IMR-90 (cell line): ENCODE results near the gene SLC16A2. TPM values are rescaled to one million over a fixed set of nuclear protein-coding genes. Genes with fewer than 3 reads are reported as not detected.

Source experiments
- ATAC-seq: fragments of 200-7000 bp; cut with Tn5 transposase; 2 replicates; pipeline ENCODE4 v1.9.1; 2020; ENCODE audit warnings: low read depth, mild to moderate bottlenecking, moderate library complexity
- BruUV-seq: library from RNA; stranded (reverse); fragments of 400-500 nt; replicated peaks from 2 replicates; lab custom pipeline; 2021; lab: Mats Ljungman, UMichigan
- CTCF ChIA-PET: fragments of 300-600 bp; formaldehyde crosslinking; extraction: SDS; loops from one replicate; lab custom pipeline; 2021; ENCODE audit warnings: antibody characterized with exemption; lab: Yijun Ruan, JAX
- POLR2A ChIA-PET: fragments of 300-600 bp; sonication (Branson Sonifier 250); formaldehyde crosslinking; loops from one replicate; lab custom pipeline; 2022; ENCODE audit warnings: antibody characterized with exemption; ENCODE audit not compliant: unreplicated experiment; lab: Charles Lee
- DNase-seq: peaks from one replicate; pipeline ENCODE4 v3.0.0; 2013
- H2AFZ ChIP-seq: replicated peaks from 2 replicates; pipeline ENCODE3; 2013; ENCODE audit warnings: low read length, mild to moderate bottlenecking; ENCODE audit not compliant: poor library complexity
- H2AK5ac ChIP-seq: 2 replicates; pipeline ENCODE4 v1.6.1; 2013; ENCODE audit warnings: low read depth, low read length, inconsistent platforms
- H2AK9ac ChIP-seq: replicated peaks from 2 replicates; pipeline ENCODE3; 2013; ENCODE audit warnings: mild to moderate bottlenecking, low read depth, low read length, moderate library complexity; ENCODE audit not compliant: poor library complexity
- H2BK120ac ChIP-seq: 2 replicates; pipeline ENCODE4 v1.6.1; 2013; ENCODE audit warnings: low read depth, low read length, inconsistent platforms
- H2BK15ac ChIP-seq: 3 replicates; pipeline ENCODE4 v1.6.1; 2013; ENCODE audit warnings: low read depth, low read length, inconsistent platforms
- H2BK20ac ChIP-seq: 2 replicates; pipeline ENCODE4 v1.6.1; 2013; ENCODE audit warnings: low read depth, mild to moderate bottlenecking, inconsistent platforms, low read length, moderate library complexity
- H2BK5ac ChIP-seq: 2 replicates; pipeline ENCODE4 v1.6.1; 2013; ENCODE audit warnings: mild to moderate bottlenecking, low read depth, low read length, inconsistent platforms; ENCODE audit not compliant: poor library complexity, severe bottlenecking
- H3K14ac ChIP-seq: replicated peaks from 2 replicates; pipeline ENCODE4 v1.6.1; 2013; ENCODE audit warnings: low read depth, low read length, inconsistent platforms
- H3K18ac ChIP-seq: 2 replicates; pipeline ENCODE4 v1.6.1; 2013; ENCODE audit warnings: low read depth, low read length, control low read depth
- H3K23ac ChIP-seq: 2 replicates; pipeline ENCODE4 v1.6.1; 2013; ENCODE audit warnings: low read depth, low read length, inconsistent platforms
- H3K27ac ChIP-seq: 2 replicates; pipeline ENCODE4 v1.5.1; 2013; ENCODE audit warnings: mild to moderate bottlenecking, control low read depth, low read length; ENCODE audit not compliant: insufficient read depth
- H3K27me3 ChIP-seq: 2 replicates; pipeline ENCODE4 v1.6.1; 2013; ENCODE audit warnings: low read length; ENCODE audit not compliant: control insufficient read depth, insufficient read depth
- H3K36me3 ChIP-seq: 2 replicates; pipeline ENCODE4 v1.6.1; 2013; ENCODE audit warnings: low read length, mixed read lengths; ENCODE audit not compliant: control insufficient read depth, insufficient read depth
- H3K4ac ChIP-seq: 2 replicates; pipeline ENCODE4 v1.6.1; 2013; ENCODE audit warnings: low read depth, low read length, inconsistent platforms
- H3K4me1 ChIP-seq: 2 replicates; pipeline ENCODE4 v1.6.1; 2013; ENCODE audit warnings: low read length, mixed read lengths; ENCODE audit not compliant: control insufficient read depth, insufficient read depth
- H3K4me2 ChIP-seq: 2 replicates; pipeline ENCODE4 v1.6.1; 2013; ENCODE audit warnings: low read depth, mild to moderate bottlenecking, control low read depth, low read length, moderate library complexity
- H3K4me3 ChIP-seq: 2 replicates; pipeline ENCODE4 v1.5.1; 2013; ENCODE audit warnings: low read depth, mild to moderate bottlenecking, control low read depth, low read length, moderate library complexity; ENCODE audit not compliant: insufficient read depth
- H3K56ac ChIP-seq: 2 replicates; pipeline ENCODE4 v1.6.1; 2013; ENCODE audit warnings: low read length, inconsistent platforms; ENCODE audit not compliant: insufficient read depth; ENCODE audit errors: extremely low read depth
- H3K79me1 ChIP-seq, 2 experiments: 2 replicates each; pipeline ENCODE4 v1.6.1; 2013; ENCODE audit warnings: low read length in 2 of 2, inconsistent platforms in 1 of 2, low read depth in 1 of 2
- H3K9ac ChIP-seq: 2 replicates; pipeline ENCODE4 v1.6.1; 2013; ENCODE audit warnings: low read depth, low read length, control low read depth
- H3K9me1 ChIP-seq: 2 replicates; pipeline ENCODE4 v1.6.1; 2013; ENCODE audit warnings: low read length, inconsistent platforms; ENCODE audit not compliant: insufficient read depth
- H3K9me3 ChIP-seq: 2 replicates; pipeline ENCODE4 v1.6.1; 2013; ENCODE audit warnings: low read length; ENCODE audit not compliant: control insufficient read depth, insufficient read depth
- H4K20me1 ChIP-seq: 2 replicates; pipeline ENCODE4 v1.6.1; 2013; ENCODE audit warnings: low read length, inconsistent platforms; ENCODE audit not compliant: insufficient read depth
- H4K5ac ChIP-seq: 2 replicates; pipeline ENCODE4 v1.6.1; 2013; ENCODE audit warnings: mild to moderate bottlenecking, low read depth, low read length, control low read depth
- H4K8ac ChIP-seq, 2 experiments: 2 replicates each; pipeline ENCODE4 v1.6.1; 2013; ENCODE audit warnings: low read depth in 2 of 2, low read length in 2 of 2, control low read depth in 1 of 2, inconsistent platforms in 1 of 2
- H4K91ac ChIP-seq: 2 replicates; pipeline ENCODE4 v1.6.1; 2013; ENCODE audit warnings: low read depth, low read length, inconsistent platforms; ENCODE audit not compliant: insufficient read depth
- BHLHE40 ChIP-seq: fragments of 150-350 bp; IDR thresholded peaks from 2 replicates; pipeline ENCODE4 v1.6.1; 2016; ENCODE audit warnings: mild to moderate bottlenecking, low read depth, low read length
- MAFK ChIP-seq: IDR thresholded peaks from 2 replicates; pipeline ENCODE4 v1.6.1; 2012; ENCODE audit warnings: low read depth, low read length, improper control_type of control experiment
- MXI1 ChIP-seq: IDR thresholded peaks from 2 replicates; pipeline ENCODE4 v1.6.1; 2012; ENCODE audit warnings: low read depth, mild to moderate bottlenecking, low read length, moderate library complexity, borderline replicate concordance
- POLR2A ChIP-seq: IDR thresholded peaks from 2 replicates; pipeline ENCODE4 v1.6.1; 2012; ENCODE audit warnings: mild to moderate bottlenecking, low read depth, low read length
- RFX5 ChIP-seq: IDR thresholded peaks from 2 replicates; pipeline ENCODE4 v1.8.0; 2012; ENCODE audit warnings: low read depth, mild to moderate bottlenecking, low read length, moderate library complexity
- WGBS, 2 experiments: methylation state at CpG; one replicate each; pipeline versions ENCODE4 v1.1.5 to v1.1.7; 2013; ENCODE audit warnings: missing lambda C conversion rate in 2 of 2; ENCODE audit not compliant: insufficient read length in 1 of 2; ENCODE audit errors: extremely low coverage in 2 of 2; 5-methylcytosine and 5-hydroxymethylcytosine counted together
- dilution Hi-C: fragments of 300-500 bp; cut with HindIII; formaldehyde crosslinking; loops from one replicate; pipeline ENCODE4 v1.14.3; 2018; ENCODE audit warnings: low sequenced_read_pairs; ENCODE audit not compliant: unreplicated experiment
- in situ Hi-C: fragments of 300-500 bp; cut with MboI; formaldehyde crosslinking; loops from 3 replicates; pipeline ENCODE4 v1.14.3; 2019; ENCODE audit warnings: low sequenced_read_pairs, inconsistent platforms, mixed read lengths
- intact Hi-C: fragments of 100-400 bp; cut with micrococcal nuclease; formaldehyde crosslinking; loops from 2 replicates; pipeline ENCODE4 v1.10.0; 2022
- polyA plus RNA-seq, 3 experiments: library from polyadenylated mRNA; depleted of rRNA; stranded (reverse); fragments of >200 nt; gene quantifications; 2 replicates each; pipeline ENCODE4 v1.2.3, GENCODE V29; 2012; ENCODE audit warnings: low replicate concordance in 1 of 3
- total RNA-seq: library from RNA; depleted of rRNA; stranded (reverse); fragments of >200 nt; gene quantifications from 2 replicates; pipeline ENCODE4 v1.2.3, GENCODE V29; 2012

Gene SLC16A2
- total and polyA plus RNA-seq, 2 of the 4 experiments (the other 2 are of a cell fraction): 6.1 to 23.8 TPM

DNA sequence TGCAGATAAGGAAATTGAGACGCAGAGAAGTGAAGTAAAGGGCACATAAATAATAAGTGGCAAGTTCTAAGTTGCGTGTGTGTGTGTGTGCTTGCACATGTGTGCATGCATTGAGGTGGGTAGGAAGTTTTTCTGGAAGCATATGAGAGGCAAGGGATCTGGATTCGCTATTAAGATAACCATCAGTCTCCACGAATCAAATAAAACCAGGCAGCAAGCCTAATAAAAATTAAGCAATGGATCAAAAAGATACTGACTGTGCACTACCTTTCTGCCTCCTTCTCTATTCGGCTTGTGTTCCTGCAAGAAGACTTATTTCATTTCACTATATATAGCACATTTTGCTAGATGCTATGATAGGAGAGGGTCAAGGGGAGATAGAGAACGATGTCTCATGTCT is 23.8 kb downstream of the SLC16A2 start:
- Histone ChIP-seq H2BK5ac (no peak overlapping the region), H2AK5ac (no peak overlapping the region), H3K9me1 (peaks cover 14% of the 10 kb centered on the region), H3K36me3 (no peaks in the 10 kb centered on the region), H2BK15ac (no peak overlapping the region), H3K9ac (no peak overlapping the region), H3K14ac (no peak overlapping the region), H2AFZ (no peak overlapping the region), H2BK20ac (no peak overlapping the region), H3K4me1 (peaks cover 2% of the 10 kb centered on the region), H3K4me2 (no peak overlapping the region), H3K56ac (no peak overlapping the region), H4K20me1 (peaks cover 5% of the 10 kb centered on the region; the same call in 1 of the 2 replicates), H3K9me3 (no peaks in the 10 kb centered on the region), H3K79me1 (0 out of 4 replicates have a peak, but pooled peaks cover 7 to 9% of the 10 kb centered on the region in 2 experiments), H3K4ac (no peak overlapping the region), H3K27me3 (peaks cover 2% of the 10 kb centered on the region; the same call in 1 of the 2 replicates), H4K5ac (no peak overlapping the region), H4K91ac (no peak overlapping the region), H2AK9ac (no peak overlapping the region), H2BK120ac (no peak overlapping the region), H3K4me3 (no peak overlapping the region), H3K27ac (no peak overlapping the region), H3K18ac (no peak overlapping the region), H3K23ac (no peak overlapping the region), H4K8ac (no peak overlapping the region)
- TF ChIP-seq MAFK: no peak
- no peak for TF ChIP-seq BHLHE40
- TF ChIP-seq POLR2A: no peak
- no peak for TF ChIP-seq MXI1
- no peak for TF ChIP-seq RFX5
- no peak for DNase-seq
- no peak for ATAC-seq
- WGBS, 2 experiments: no CpG with 5 or more reads among the region's 6 CpGs
- dilution Hi-C loops: no loop called here
- in situ Hi-C loops: no loop called here
- ChIA-PET CTCF (no interaction called here), POLR2A (no interaction called here)
- intact Hi-C loops: no loop called here
- no TSS peak for BruUV-seq
